ENCODE measurements around the gene ARHGEF6.
"Not testable (repeated sequence)": the region's sequence is repeated elsewhere in the genome, so short reads cannot be mapped to it uniquely, and the experiment has no call there.

The ARHGEF6 gene

GRCh38 chrX:136780241-136780640 is 491 bp downstream of the ARHGEF6 start:
- DNase-seq, result no peak

- peak; percentile 73 for DNase-seq
These were observed 1.4 kb downstream of the ARHGEF6 start for GRCh38 chrX:136779346-136779781.

- DNase-seq, result no peak
These were observed 1.8 kb downstream of the ARHGEF6 start for GRCh38 chrX:136778916-136779315.

GRCh38 chrX:136778020-136778419 is 2.7 kb downstream of the ARHGEF6 start:
- DNase-seq, result no peak

GRCh38 chrX:136773648-136774047 is 7.1 kb downstream of the ARHGEF6 start:
- no peak for DNase-seq

GRCh38 chrX:136771869-136772268 is 8.9 kb downstream of the ARHGEF6 start:
- DNase-seq, result not testable (repeated sequence)

- peak; percentile 54 for DNase-seq
These were observed 12.2 kb downstream of the ARHGEF6 start for GRCh38 chrX:136768469-136769084.

- peak; percentile 35 for DNase-seq
These were observed 13.4 kb downstream of the ARHGEF6 start for GRCh38 chrX:136767104-136767941.

GRCh38 chrX:136766785-136767103 is 14.0 kb downstream of the ARHGEF6 start:
- DNase-seq, result no peak

- no peak for DNase-seq
These were observed 14.8 kb downstream of the ARHGEF6 start for GRCh38 chrX:136765821-136766356.

GRCh38 chrX:136764206-136764605 is 16.5 kb downstream of the ARHGEF6 start:
- no peak for DNase-seq

- DNase-seq, result no peak
These were observed 17.8 kb downstream of the ARHGEF6 start for GRCh38 chrX:136762820-136763452.

GRCh38 chrX:136761421-136761820 is 19.3 kb downstream of the ARHGEF6 start:
- DNase-seq, result no peak

GRCh38 chrX:136759968-136760367 is 20.8 kb downstream of the ARHGEF6 start:
- peak; percentile 57 for DNase-seq

GRCh38 chrX:136755411-136755810 is 25.3 kb downstream of the ARHGEF6 start:
- DNase-seq, result no peak

- DNase-seq, result peak; percentile 64
These were observed 26.1 kb downstream of the ARHGEF6 start for GRCh38 chrX:136754651-136755050.

- no peak for DNase-seq
These were observed 27.9 kb downstream of the ARHGEF6 start for GRCh38 chrX:136752796-136753195.

GRCh38 chrX:136752346-136752745 is 28.4 kb downstream of the ARHGEF6 start:
- DNase-seq, result no peak

- DNase-seq, result no peak
These were observed 30.4 kb downstream of the ARHGEF6 start for GRCh38 chrX:136750364-136750763.

GRCh38 chrX:136747003-136747986 is 33.4 kb downstream of the ARHGEF6 start:
- peak; percentile 35 for DNase-seq

GRCh38 chrX:136745215-136746173 is 35.2 kb downstream of the ARHGEF6 start:
- DNase-seq, result peak; percentile 92

Measured in GDM1 (cell line).